HG03460 (cell line): Measurements from ENCODE around the gene C16orf92.

Experiments used
- ATAC-seq: cut with Tn5 transposase; IDR thresholded peaks from one replicate; pipeline ENCODE4 v1.9.1; 2021; ENCODE audit not compliant: unreplicated experiment

The C16orf92 gene

DNA sequence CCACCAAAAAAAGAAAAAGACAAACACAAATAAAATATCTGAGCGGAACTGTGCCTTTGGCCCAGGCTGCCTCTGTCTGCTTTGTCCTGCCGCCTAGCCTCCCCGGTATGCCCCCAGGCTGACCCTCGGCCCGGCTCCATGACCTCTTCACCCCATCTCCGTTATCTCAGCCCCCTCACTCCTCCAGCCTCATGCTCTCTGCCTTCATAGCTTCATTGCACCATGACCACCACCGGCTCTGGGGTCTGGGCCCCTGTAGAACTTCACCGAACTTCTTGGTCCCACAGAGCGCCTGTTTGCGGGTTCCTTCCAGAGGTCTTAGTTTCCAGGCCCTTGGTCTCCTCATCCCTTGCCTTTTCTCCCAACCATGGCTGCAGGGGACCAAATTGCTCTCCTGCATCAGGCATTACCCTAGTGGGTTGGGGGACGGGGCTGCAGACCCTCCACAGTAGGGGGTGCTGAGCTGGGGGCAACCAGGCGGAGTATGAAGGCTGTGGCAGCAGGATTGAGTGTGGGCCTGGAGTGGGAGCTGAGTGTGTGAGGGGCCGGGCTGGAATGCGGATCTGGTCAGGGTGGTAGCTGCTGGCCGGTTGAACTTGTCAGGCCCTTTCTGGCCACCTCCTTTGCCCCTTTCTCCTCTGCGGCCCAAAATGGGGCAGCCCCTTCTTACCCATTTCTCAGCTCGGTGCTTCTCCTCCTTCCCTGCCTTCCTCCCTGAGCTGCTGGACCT lies 34.5 kb upstream of the C16orf92 start:
- ATAC-seq: no peak

DNA sequence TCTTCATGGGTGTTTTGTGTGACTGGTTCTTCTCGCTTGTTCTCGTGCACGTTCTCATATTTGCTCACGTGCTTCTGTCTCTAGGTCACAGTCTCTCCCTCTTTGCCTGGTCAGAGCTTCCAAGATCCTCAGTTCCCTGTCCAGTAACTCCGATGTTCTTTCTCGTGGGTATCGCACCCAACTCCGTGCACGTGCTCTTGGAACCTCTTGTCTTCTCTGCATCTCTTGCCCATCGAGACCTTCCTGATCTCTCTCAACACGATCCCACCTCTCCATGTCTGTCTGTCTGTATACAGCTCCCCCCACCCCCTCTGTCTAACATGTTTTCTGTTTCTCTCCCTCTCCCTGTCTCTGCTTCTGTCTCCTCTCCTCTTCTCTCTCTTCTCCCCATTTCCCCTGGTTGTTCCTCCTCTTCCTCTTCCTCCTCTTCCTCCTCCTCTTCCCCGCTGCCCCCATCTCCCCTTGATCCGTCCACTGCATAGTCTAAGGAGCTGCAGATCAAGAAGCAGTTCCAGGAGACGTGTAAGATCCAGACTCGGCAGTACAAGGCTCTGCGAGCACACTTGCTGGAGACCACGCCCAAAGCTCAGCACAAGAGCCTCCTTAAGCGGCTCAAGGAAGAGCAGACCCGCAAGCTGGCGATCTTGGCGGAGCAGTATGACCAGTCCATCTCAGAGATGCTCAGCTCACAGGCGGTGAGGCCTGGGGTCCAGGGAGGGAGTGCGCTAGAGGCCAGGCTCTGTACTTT lies 33.7 kb upstream of the C16orf92 start:
- ATAC-seq: no peak

DNA sequence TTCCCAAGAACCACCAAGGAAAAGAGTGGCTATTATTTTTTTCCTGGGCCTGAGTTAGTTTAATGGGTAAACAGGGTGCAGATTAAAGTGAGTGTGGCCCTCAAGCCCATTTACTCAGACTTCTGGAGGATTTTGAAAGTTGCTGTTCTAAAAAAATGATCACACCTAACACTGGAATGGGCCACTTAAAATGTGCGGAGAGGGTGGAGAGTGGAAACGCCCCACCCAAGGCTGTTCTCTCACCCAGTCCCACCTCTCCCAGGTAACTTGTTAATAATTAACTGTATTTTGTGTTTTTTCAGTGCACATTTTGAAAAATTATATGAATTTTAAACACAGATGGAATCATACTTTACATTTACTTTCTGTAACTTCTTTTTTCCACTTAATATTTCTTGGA lies 33.0 kb upstream of the C16orf92 start:
- ATAC-seq: no peak

DNA sequence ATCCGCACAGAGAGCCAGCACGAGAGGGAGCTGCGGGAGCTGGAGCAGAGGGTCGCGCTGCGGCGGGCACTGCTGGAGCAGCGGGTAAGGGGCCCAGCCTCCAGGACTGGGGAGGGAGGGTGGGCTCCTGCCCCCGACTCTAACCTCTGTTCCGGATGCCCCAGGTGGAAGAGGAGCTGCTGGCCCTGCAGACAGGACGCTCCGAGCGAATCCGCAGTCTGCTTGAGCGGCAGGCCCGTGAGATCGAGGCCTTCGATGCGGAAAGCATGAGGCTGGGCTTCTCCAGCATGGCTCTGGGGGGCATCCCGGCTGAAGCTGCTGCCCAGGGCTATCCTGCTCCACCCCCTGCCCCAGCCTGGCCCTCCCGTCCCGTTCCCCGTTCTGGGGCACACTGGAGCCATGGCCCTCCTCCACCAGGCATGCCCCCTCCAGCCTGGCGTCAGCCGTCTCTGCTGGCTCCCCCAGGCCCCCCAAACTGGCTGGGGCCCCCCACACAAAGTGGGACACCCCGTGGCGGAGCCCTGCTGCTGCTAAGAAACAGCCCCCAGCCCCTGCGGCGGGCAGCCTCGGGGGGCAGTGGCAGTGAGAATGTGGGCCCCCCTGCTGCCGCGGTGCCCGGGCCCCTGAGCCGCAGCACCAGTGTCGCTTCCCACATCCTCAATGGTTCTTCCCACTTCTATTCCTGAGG lies 32.0 kb upstream of the C16orf92 start:
- no peak for ATAC-seq

DNA sequence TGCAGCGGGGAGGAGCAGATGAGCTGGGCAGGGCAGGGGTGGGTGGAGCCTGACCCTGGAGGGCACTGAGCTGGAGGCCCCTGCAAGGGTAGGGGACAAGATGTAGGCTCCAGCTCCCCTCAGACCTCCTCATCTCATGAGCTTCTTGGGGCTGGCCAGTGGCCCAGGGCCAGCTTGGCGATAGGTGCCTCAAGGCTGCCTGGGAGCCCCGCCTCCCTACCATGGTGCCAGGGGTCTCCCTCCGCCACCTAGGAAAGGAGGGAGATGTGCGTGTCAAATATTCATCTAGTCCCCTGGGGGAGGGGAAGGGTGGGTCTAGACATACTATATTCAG lies 31.5 kb upstream of the C16orf92 start:
- no peak for ATAC-seq

DNA sequence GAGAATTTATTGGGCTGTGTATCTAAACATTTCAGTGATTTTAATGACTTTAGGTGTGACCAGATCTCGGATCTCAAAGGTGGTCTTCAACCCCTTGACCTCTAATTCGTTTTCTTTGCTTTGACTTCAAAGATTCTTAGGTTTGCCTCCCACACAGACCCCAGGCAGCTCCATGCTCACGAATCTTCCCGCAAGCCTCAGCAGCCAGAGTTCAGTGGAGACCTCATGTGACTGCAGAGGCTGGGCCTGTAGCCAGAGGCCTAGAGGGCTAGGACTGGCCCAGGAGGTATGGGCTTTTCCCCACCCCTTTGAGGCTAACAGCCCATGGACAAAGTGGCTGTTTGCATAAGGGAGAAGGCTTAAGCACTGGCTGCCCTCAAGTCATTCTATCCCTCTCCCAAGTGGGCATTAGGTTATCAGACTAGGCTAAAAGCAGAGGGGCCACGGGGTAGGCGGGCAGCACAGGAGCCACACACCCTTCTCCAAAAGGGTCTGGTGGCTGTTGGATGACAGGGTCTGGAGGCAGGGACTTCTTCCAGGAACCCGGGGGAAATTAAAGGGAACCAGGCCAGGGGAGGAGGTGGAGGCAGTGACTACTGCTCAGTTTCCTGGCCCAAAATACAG lies 30.5 kb upstream of the C16orf92 start:
- ATAC-seq: no peak

DNA sequence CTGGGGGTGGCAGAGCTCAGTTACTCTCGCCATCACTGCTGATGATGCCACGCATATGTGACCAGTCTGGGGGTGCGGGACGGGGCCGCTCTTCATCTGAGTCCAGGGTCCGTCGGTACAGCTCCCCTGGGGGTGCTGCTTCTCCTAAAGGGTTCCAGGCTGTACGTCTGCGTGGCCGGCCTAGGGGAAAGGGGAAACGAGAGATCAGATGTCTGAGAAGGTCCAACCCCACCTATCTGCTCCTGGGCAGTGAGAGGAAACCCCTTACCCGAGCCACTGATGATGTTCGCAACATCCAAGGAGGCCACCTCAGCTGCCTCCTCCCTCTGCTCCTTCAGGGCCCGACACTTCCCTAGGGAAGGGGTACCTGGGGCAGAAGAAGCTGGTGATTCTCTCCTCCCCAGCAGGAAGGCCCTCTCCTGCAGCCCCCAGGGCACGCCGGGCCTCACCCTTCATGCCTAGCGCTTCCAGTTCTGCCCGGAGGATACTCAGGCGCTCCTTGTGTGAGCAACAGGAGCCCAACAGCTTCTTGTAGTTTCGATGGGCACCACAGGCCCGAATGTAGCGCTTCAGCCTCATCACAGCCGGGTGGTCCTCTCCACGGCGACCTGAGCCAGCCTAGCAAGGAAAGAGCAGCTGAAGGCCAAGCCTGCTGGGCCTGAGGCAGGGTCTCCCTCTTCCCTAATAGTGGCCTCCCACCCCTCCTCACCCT lies 29.7 kb upstream of the C16orf92 start:
- ATAC-seq: no peak

DNA sequence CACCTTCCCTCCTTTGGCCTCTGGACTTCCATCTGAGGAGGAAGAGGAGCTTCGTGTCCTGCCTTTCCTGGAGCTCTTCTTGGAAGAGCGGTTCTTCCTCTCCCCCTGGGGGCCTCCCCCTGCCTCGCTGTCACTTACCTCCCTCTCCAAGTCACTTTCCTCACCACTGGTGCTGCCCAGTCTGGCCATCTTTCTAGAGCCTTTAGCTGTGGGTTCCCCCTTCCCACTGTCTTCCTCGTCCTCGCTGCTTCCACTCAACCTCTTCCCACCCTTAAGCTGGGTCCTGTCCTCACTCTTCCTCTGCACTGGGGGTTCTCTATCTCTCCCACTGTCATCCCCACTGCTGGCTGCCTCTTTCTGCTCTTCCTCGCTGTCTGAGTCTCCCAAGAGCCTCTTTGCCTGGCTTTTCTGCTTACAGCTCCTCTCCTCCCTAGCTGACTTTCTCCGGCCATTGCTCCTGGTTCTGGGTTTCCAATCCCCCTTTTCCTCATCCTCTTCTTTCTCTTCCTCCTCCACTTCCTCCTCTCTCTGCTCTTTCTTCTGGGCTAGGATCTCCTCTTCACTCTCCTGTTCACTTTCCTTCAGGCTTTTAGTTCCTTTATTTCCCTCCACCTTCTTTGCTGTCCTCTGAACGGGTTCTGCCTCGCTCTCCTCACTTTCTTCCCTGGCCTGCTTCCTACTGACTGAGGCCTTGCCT lies 28.9 kb upstream of the C16orf92 start:
- no peak for ATAC-seq

DNA sequence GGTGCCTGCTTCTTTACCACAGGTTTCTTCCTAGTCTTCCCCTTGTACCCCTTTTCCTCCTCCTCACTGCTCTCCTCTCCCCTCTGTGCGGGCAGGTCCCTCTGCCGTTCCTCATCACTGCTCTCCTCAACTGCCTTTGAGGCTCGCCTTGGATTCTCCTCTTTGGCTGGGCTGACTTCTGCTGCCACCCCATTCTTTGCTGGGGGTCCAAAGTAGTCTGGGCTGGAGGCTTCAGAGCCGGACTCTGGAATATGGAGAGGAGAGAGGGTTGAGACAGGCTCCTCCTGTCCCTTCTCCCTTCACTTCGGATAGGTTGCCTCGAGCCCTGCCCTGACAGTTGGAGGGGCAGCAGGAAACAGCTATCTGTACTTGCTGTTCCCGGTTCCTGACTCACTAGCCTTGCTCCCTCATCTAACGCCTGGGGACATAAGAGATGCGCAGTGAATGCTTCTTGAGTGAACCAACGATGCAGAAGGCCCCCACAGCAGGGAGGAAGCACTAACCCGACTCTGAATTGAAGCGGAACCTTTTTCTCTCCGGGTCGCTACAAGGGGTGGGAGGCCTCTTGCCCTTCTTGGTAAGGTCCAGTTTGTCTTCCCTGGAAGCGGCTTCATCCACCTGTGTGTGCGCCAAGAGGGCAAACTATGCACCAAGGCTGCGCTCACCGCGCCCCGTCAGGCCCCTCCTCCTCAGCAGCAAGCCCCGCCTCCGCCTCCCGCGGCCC lies 28.2 kb upstream of the C16orf92 start:
- peak; percentile 34 for ATAC-seq

DNA sequence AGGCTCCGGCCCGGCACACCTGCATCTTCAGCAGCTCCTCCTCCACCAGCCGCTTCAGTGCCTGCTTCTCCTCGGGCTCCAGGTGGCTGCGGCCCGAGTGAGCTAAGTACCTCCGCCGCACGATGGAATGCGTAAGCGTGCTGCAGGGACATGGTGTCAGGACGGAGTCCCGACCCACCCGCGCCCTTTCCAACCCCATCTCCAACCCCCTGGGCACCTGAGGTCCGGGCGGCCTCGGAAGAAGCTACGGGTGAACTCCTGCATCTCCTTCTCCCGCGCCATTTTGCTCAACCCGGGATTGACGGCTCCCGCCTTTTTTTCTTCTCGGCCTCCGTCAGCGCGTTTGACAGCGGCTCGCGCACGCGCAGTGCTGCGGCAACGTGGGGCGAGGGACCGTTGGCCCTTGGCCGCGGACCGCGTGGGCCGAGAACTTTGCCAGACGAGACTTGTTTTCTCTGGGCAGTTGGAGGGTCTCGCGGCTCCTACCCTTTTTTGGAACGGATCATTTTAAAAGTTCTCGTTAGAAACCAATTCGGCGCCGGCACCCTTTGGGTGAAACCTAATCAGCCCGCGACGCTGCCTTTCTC lies 27.6 kb upstream of the C16orf92 start, which contains the start of gene HIRIP3:
TSS of gene HIRIP3 (minus strand) at position 294 of the 587 bp plus-strand sequence. CDS start at position 282, 12 bp downstream.
- peak; percentile 38 for ATAC-seq

DNA sequence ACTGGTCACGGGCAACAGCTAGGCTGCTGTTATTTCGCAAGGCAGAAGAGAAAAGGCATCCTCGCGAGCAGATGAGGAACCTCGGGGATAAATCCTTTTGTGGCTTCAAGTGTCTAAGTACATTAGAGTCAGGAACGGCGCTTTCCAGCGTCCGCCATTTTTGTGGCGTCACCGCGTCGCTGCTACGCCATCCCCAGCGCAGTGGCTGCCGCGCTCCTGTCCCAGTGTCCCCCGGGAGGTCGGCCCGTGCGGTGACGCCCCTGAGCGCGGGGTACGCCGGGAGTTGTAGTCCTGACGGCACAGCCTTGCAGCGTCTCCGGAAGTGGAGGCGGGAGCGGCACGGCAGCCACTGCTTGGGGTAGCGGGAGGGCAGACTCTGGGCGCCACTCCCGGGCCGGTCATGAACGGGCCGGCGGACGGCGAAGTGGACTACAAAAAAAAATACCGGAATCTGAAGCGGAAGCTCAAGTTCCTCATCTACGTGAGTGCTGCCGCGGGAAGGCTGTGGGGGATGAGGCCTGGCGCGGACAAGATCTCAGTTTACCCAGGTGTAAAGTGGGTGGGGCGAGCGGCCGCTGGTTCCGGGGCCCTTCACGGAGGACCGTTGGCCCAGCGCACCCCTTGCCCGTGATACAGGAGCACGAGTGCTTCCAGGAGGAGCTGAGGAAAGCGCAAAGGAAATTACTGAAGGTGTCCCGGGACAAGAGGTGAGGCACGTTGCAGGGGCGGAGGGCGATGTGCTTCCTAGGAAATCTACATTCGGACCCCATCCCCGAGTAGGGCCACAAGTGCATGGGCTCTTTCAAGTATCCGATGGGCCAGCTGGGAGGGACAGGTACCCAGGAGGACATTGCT lies 26.9 kb upstream of the C16orf92 start, which contains the start of gene INO80E:
TSS of gene INO80E (plus strand) at position 331 of the 855 bp plus-strand sequence. CDS start at position 401, 70 bp downstream.
- ATAC-seq: peak; percentile 89

DNA sequence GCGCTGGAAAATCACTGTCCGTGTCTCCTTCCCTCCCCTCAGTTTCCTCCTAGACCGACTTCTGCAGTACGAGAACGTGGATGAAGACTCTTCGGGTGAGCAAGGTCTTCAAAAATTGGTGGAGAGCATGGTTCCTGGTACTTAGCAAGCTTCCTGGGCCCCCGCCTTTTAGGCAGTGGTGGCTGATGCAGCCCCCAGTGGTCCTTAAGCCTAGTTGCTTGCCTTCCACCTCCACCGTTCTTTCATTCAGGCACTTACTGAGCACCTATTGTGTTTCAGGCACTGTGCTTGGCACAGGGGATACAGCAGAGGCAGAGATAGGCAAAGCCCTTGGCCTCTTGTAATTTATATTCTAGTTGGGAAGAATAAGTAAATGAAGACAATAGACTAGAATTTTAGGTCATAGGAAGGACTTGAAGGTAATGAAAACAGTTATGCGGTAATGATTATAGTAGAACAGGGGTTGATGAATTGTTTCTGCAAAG lies 26.2 kb upstream of the C16orf92 start:
- ATAC-seq: no peak

DNA sequence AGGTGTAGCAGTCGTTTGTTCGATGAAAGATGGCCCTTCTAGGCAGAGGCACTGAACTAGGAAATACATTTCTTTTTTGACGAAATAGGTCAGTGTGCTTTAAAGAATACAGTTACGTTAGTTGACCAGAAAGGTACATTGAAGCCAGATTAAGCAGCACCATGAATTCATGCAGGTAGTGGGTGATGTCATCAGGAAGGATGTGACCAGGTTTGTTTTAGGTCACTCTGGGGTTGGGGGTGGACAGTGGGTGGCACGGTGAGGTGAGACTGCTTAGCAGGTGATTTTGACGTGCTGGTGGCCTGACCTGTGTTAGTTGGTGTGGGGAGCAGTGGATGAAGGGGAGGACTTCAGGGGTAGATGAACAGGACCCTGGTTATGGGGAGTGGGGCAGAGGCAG lies 23.4 kb upstream of the C16orf92 start:
- ATAC-seq: no peak

DNA sequence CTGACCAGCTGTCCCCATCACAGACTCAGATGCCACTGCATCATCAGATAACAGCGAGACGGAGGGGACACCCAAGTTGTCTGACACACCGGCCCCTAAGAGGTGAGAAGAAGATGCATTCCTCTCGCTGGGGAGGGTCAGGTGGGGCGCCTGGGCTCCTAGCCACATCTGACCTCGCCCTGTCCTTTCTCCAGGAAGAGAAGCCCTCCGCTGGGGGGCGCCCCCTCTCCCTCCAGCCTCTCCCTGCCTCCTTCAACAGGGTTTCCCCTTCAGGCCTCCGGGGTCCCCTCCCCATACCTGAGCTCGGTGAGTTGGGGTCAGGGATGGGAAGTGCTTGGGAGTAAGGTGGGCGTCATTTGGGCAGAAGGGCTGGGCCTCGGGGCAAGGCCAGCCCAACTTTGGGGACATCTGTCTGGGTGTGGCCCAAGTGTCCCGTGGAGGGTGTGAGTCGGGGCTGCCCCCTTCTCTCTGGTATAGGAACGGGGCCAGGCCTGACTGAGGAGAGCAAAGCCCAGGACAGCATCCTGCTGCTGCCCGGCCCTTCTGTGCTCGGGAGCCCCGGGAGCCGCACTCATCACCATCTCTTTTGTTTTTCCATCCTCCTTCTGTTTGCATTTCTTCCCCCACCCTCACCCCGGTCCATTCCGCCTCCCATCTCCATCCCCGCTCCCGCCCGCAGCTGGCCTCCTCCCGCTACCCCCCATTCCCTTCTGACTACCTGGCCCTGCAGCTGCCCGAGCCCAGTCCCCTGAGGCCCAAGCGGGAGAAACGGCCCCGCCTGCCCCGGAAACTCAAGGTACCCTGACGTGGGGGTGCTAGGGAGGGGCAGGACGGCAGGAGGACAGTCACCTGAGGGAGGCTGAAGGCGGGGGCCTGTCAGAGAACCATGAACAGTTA lies 22.0 kb upstream of the C16orf92 start:
- no peak for ATAC-seq

DNA sequence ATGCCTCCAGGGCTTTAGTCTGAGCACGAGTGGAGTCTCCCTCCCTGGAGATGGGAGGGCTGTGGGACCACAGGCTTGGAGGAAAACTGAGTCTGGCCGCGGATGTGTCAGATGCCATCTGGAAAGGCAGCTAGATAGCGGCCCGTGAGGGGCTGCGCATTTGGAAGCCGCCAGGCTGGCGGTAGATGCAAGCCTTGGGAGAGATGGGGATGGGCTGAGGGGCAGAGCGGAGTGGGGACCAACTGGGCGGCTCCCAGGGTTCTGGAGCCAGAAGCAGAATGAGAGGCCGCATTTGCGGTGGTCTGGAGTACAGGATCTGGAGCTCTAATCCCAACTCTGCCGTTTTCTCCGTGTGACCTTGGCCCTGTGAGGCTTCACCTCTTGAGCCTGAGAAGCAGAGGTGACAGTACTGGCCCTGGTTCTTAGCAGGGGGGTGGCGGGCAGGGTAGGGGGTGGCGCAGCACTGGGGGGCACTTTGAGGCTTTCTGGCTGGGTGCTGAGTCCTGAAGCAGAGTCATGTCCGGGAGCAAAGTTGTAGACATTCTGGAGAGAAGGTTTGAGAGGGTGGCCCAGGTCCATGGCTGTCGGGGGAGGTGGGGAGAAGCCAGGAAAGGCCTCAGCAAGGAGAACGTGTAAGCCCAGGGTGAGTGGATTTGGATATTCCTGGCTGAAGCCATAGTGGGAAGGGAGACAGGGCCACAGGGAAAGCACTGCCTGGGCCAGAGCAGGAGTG lies 20.2 kb upstream of the C16orf92 start:
- no peak for ATAC-seq

DNA sequence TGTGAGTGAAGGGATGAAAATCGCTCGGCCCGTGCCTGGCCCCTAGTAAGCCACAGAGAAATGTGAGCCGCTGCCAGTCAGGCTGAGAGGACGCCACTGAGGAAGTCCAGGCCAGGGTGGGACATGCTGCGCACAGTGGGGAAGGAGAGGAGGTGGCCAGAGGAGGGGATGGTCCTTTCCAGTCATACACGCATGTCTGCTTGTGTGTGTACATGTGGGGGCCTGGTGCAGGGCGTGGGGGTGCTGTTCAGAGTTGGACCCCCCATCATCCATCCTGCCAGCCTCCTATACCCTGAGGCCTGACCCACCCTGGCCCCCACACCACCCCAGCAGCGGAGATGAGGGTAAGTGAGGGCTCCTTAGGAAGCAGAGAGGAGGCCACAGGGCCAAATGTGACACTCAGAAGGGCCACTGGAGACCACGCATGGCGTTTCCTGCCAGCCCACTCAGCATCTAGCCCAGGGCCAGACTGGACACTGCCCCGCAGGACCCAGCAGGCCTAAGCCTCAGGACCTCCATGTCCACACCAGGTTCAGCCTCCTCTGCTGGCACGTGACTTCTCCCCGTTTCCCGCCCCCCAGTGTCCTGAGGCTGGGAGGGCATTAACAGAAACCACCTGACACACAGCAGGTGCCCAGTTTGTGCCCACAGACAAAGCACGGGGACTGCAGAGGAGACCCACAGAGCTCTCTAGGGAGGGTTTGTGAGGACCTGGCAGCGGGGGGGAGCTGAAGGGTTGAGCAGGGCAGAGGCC lies 19.2 kb upstream of the C16orf92 start:
- ATAC-seq: no peak
